Testis (tissue), 3 donors: ENCODE measurements around the gene QPCT. TPM values are rescaled to one million over a fixed set of nuclear protein-coding genes. Genes with fewer than 3 reads are reported as not detected.

ENCODE experiments used
- DNase-seq: peaks from one replicate; pipeline ENCODE4 v3.0.0-alpha.2; 2019
- H3K27ac ChIP-seq, 2 donors: fragments of 200-600 bp; sonication (generic); one replicate each; pipeline ENCODE4 v1.5.1; 2019
- H3K27me3 ChIP-seq: fragments of 200-600 bp; sonication (generic); one replicate; pipeline ENCODE4 v1.5.1; 2019
- H3K36me3 ChIP-seq: fragments of 200-600 bp; sonication (generic); one replicate; pipeline ENCODE4 v1.5.1; 2017; ENCODE audit warnings: low read depth; ENCODE audit errors: missing control alignments
- H3K4me1 ChIP-seq: fragments of 200-600 bp; sonication (generic); one replicate; pipeline ENCODE4 v1.5.1; 2019
- H3K4me3 ChIP-seq, 2 donors: fragments of 200-600 bp; sonication (generic); one replicate each; pipeline ENCODE4 v1.5.1; 2017 to 2019
- H3K9me3 ChIP-seq: fragments of 200-600 bp; sonication (generic); one replicate; pipeline ENCODE4 v1.5.1; 2017
- POLR2A ChIP-seq: fragments of 450-650 bp; IDR thresholded peaks from one replicate; pipeline ENCODE4 v1.6.1; 2017; ENCODE audit warnings: antibody characterized with exemption, mild to moderate bottlenecking, moderate library complexity
- WGBS, 2 donors: methylation state at CpG; one replicate each; pipeline ENCODE4 v1.1.5; 2018; 5-methylcytosine and 5-hydroxymethylcytosine counted together
- intact Hi-C: fragments of 100-400 bp; cut with DNase I; formaldehyde crosslinking; loops from one replicate; pipeline ENCODE4 v1.15.1; 2023; ENCODE audit warnings: low total_unique reads
- polyA plus RNA-seq: library from polyadenylated mRNA; stranded (reverse); fragments of 350-450 nt; fragmentation: Illumina TruSeq; extraction: RNeasy Lipid Tissue Mini Kit (QIAGEN cat#74804); gene quantifications from one replicate; pipeline ENCODE4 v1.2.3, GENCODE V29; 2014; ENCODE audit warnings: low read depth, low replicate concordance; ENCODE audit not compliant: insufficient read depth
- total RNA-seq, 2 donors: library from RNA; depleted of rRNA; stranded (reverse); fragments of >200 nt; gene quantifications; one replicate each; pipeline ENCODE4 v1.2.3, GENCODE V29; 2016
- TF ChIP-seq, protein P1 (sequence below), 3 experiments: fragments of 450-650 bp in 2 of 3; fragments of 200-600 bp in 1 of 3; sonication (generic) in 1 of 3; IDR thresholded peaks; one replicate each; pipeline ENCODE4 v1.5.1; 2016 to 2019; ENCODE audit warnings: antibody characterized with exemption in 3 of 3, mild to moderate bottlenecking in 2 of 3, moderate library complexity in 1 of 3

The QPCT gene
- total and polyA plus RNA-seq, 3 donors from 2014 or later: 2.9 to 5.6 (median 3.2) TPM

DNA sequence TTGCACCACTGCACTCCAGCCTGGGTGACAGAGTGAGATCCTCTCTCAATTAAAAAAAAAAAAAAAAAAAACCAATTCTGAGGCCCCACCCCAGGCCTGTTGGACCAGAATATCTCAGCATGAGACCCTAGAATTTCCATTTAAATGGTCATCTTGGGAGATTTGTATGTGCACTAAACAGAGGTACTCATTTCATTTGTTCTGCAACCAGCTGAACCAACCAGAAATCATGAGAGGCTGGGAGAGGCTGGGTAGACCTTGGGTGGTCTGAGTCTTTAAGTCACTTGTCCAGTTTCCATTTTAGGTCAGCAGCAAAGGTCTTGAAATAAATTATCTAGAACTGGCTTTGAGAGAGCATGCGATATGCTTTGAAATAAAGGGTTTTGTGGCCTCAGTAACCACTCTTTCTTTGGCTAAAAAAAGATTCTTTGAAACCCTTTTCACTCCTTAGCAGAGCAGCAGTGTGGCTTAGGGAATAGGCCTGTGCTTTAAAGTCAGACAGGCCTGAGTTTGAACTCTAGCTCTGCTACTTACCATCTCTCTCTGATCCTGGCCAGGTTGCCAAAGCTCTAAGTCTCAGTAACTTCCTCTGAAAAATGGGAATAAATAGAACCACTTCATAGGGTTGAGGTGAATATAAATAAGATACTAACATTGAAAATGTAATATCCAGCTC lies 52.6 kb downstream of the QPCT start:
- Histone ChIP-seq H3K4me3 (no peak overlapping the region), H3K27me3 (no peaks in the 10 kb centered on the region), H3K27ac (no peak overlapping the region), H3K9me3 (no peaks in the 10 kb centered on the region), H3K4me1 (no peaks in the 10 kb centered on the region), H3K36me3 (no peaks in the 10 kb centered on the region)
- 62 to 65% methylated on average over 1 of the region's 1 CpG for WGBS, 2 donors
- intact Hi-C loops: loop anchor here (5.0 kb wide), 1 partner anchor 480 kb away; no protein-coding TSS in a partner anchor
- DNase-seq: no peak
- no peak for TF ChIP-seq POLR2A
- TF ChIP-seq, protein P1, sequence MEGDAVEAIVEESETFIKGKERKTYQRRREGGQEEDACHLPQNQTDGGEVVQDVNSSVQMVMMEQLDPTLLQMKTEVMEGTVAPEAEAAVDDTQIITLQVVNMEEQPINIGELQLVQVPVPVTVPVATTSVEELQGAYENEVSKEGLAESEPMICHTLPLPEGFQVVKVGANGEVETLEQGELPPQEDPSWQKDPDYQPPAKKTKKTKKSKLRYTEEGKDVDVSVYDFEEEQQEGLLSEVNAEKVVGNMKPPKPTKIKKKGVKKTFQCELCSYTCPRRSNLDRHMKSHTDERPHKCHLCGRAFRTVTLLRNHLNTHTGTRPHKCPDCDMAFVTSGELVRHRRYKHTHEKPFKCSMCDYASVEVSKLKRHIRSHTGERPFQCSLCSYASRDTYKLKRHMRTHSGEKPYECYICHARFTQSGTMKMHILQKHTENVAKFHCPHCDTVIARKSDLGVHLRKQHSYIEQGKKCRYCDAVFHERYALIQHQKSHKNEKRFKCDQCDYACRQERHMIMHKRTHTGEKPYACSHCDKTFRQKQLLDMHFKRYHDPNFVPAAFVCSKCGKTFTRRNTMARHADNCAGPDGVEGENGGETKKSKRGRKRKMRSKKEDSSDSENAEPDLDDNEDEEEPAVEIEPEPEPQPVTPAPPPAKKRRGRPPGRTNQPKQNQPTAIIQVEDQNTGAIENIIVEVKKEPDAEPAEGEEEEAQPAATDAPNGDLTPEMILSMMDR (IDR thresholded peaks at IDR 0.05): no peak

DNA sequence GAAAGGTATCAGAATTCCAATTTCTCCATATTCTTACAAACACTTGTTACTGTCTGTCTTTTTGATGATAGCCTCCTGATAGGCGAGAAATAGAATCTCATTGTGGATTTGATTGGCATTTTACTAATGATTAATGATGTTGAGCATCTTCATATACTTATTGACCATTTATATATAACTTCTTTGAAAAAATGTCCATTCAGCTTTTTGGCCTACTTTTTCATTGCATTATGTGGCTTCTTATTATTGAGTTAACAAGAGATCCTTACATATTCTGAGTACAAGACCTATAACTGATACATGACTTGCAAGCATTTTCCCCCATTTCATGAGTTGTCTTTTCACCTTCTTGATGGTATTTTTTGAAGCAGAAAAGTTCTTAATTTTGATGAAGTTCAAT lies 54.6 kb downstream of the QPCT start:
- Histone ChIP-seq H3K27ac (no peak overlapping the region), H3K27me3 (no peaks in the 10 kb centered on the region), H3K4me3 (no peak overlapping the region), H3K36me3 (no peaks in the 10 kb centered on the region), H3K4me1 (no peaks in the 10 kb centered on the region), H3K9me3 (no peaks in the 10 kb centered on the region)
- intact Hi-C loops: loop anchor here (5.0 kb wide), 1 partner anchor 478 kb away; no protein-coding TSS in a partner anchor
- TF ChIP-seq, protein P1 (IDR thresholded peaks at IDR 0.05): no peak
- TF ChIP-seq POLR2A: no peak
- DNase-seq: no peak
- WGBS, 2 donors: 72 to 93% methylated on average over 1 of the region's 1 CpG

DNA sequence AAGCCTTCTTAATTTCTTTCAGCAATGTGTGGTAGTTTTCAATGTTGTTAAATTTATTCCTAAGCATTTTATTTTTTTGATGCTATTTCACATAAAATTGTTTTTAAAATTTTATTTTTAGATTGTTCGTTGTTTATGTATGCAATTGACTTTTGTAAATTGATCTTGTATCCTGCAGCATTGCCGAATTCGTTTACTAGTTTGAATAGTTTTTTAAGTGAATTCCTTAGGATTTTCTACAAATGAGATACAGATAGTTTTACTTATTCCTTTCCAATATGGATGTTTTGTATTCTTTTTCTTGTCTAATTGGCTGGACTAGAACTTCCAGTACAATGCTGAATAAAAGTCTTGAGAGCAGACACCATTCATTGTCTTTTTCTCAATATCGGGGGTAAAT lies 55.6 kb downstream of the QPCT start:
- TF ChIP-seq, protein P1 (IDR thresholded peaks at IDR 0.05): no peak
- no peak for TF ChIP-seq POLR2A
- no peaks in the 10 kb centered on the region for H3K36me3 ChIP-seq
- no peaks in the 10 kb centered on the region for H3K4me1 ChIP-seq
- 94% methylated on average over 4 of the region's 4 CpGs for WGBS, 2 donors
- H3K9me3 ChIP-seq: no peaks in the 10 kb centered on the region
- DNase-seq: no peak
- intact Hi-C loops: no loop called here
- H3K27me3 ChIP-seq: no peaks in the 10 kb centered on the region
- no peak overlapping the region for H3K27ac ChIP-seq
- H3K4me3 ChIP-seq: no peak overlapping the region

DNA sequence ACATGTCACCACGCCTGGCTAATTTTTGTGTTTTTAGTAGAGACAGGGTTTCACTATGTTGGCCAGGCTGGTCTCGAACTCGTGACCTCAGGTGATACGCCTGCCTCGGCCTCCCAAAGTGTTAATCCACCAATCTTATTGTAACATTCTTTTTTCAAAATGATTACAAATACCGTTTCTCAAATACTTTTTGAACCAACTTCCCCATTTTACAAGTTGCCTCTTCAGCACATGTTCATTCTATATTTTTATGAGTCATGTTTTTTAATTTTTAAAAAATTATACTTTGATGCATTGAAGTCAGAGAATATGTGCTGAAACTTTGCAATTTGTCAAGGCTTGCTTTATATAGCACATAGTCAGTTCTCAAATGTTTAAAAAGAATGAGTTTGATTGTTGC lies 58.2 kb downstream of the QPCT start:
- Histone ChIP-seq H3K9me3 (no peaks in the 10 kb centered on the region), H3K36me3 (no peaks in the 10 kb centered on the region), H3K4me3 (no peak overlapping the region), H3K4me1 (no peaks in the 10 kb centered on the region), H3K27ac (no peak overlapping the region), H3K27me3 (no peaks in the 10 kb centered on the region)
- no peak for DNase-seq
- WGBS, 2 donors: 92 to 95% methylated on average over 6 of the region's 6 CpGs
- intact Hi-C loops: no loop called here
- no peak for TF ChIP-seq POLR2A
- TF ChIP-seq, protein P1 (IDR thresholded peaks at IDR 0.05): no peak

DNA sequence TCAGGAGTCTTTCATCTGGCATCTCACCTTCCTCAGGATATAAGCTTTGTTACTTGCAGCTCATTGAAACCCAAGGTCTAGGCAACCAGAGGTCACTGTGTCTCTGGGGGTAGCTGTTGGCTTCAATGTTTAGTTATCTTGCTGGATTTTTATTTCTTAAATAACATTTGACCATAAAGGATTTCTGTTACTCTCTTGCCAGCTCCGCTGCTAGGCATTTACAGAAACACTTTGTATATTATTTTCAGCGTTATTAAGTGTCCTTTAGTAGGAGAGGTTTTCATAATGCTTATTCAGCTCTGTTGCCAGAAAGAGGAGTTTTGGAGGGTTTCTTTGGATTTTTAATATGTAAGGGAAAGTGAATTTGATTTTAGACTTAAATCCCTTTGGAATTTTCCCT lies 61.4 kb downstream of the QPCT start:
- H3K4me1 ChIP-seq: no peaks in the 10 kb centered on the region
- no peaks in the 10 kb centered on the region for H3K36me3 ChIP-seq
- no peaks in the 10 kb centered on the region for H3K9me3 ChIP-seq
- no peak overlapping the region for H3K27ac ChIP-seq
- 47 to 56% methylated on average over 2 of the region's 2 CpGs for WGBS, 2 donors
- intact Hi-C loops: no loop called here
- TF ChIP-seq POLR2A: no peak
- TF ChIP-seq, protein P1 (IDR thresholded peaks at IDR 0.05): no peak
- no peak overlapping the region for H3K4me3 ChIP-seq
- DNase-seq: no peak
- H3K27me3 ChIP-seq: no peaks in the 10 kb centered on the region
